HG03095 (cell line): ENCODE measurements around the gene STT3B.

Experiments
- ATAC-seq: cut with Tn5 transposase; IDR thresholded peaks from one replicate; pipeline ENCODE4 v1.9.1; 2021; ENCODE audit warnings: moderate library complexity; ENCODE audit not compliant: unreplicated experiment

The STT3B gene

DNA sequence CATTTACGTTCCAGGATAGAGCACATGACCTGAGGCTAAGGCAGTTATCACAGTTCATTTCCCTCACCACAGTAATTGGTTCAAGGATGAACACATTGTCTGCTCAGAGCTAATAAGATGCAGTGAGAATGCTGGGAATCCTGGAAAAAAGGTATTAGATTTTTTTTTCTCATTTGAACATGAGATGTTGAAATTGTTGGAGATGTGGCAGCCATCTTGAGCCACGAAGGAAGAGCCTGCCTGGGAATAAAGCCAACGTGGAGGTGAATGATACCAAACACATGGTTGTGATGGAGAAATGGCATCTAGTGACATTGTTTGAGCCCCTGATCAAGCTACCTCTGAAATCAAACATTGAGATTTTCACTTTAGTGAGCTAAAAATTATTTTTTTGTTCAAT is 16.0 kb upstream of the STT3B start:
- ATAC-seq: no peak

DNA sequence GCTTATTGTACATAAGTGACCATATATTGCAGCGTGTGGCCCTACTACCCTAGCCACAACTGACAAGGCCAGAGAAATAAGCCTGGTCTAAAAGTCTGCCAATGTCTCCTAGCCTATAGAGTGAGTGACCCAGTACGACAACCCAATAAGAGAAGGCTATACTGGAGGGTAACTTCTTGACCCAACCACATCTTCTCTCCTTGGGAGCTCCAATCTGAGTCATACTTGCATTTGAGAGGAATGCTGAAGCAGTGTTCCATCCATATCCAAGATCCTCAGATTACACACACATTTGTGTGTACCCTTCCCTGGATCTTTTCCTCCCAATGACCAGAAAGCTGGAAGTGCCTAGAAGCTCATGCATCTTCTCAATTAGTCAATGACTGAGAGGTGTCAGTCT is 11.3 kb upstream of the STT3B start:
- no peak for ATAC-seq

DNA sequence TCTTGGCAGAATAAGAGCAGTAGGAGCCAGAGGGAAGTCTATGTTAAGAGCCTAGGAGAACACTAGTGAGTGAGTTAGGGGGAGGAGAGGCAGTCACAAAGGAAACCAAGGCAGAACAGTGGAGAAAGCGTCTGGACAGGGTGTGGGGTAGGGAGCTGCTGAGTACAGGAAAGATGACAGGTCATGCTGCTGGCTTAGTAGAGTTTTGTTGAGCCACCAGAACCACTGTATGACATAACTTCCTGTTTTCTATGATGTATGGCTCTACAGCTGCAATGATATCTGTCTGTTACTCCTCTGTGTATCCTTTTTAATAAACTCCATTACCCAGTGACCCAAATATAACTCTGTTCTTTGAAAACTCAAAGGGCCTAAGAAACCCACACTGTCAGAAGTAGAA is 10.6 kb upstream of the STT3B start:
- ATAC-seq: no peak

DNA sequence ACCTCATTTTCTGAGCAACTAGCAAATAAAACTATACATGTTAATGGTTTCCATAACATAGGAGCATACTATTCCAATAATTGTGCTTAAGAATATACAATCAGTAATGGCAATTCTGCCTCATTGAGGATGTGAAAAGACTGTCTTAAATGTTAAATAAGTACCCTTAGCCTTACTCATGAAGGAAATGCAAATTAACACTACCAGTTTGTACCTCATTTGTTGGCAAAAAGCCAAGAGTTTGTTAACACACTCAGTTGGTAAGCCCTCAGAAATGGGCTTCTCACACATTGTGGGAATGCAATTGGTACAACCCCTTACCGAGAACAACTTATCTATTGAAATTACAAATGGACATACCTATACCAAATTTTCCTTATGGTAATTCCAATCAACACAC is 9.2 kb upstream of the STT3B start:
- no peak for ATAC-seq

DNA sequence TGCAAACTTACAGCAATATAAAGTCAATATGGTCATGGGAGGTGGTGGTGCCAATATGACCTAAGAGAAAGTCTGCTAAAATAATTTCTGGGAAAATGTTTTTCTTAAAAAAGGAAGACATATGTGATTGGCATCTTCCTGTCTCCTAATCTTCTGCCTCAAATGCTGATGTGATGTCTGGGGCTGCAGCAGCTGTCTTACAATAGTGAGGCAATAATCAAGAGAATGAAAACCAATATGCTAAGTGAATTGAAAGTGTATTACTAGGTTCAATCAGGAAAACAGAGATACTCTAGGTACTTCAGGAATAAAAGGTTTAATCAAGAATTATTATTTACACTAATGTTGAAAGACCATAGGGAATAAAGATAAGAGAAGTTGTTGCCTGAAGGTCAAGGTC is 7.2 kb upstream of the STT3B start:
- no peak for ATAC-seq

DNA sequence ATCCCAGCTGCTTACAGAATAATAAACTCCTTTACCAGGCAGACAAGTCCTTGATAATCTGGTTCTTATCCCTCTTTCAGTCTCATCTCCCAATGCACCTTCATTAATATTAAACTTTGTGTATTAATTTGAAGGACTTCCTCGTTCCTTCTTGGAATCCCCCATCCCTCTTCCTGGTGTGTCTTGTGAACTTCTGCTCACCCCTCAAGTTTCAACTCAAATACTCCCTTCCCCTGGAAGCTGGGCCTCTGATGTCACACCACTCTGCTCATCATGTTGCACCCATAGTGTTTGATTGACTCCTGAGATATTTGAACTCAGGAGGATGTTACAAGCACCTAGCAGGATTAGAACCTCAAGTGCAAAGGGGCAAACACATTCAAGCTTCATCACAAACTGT is 3.3 kb upstream of the STT3B start:
- no peak for ATAC-seq

DNA sequence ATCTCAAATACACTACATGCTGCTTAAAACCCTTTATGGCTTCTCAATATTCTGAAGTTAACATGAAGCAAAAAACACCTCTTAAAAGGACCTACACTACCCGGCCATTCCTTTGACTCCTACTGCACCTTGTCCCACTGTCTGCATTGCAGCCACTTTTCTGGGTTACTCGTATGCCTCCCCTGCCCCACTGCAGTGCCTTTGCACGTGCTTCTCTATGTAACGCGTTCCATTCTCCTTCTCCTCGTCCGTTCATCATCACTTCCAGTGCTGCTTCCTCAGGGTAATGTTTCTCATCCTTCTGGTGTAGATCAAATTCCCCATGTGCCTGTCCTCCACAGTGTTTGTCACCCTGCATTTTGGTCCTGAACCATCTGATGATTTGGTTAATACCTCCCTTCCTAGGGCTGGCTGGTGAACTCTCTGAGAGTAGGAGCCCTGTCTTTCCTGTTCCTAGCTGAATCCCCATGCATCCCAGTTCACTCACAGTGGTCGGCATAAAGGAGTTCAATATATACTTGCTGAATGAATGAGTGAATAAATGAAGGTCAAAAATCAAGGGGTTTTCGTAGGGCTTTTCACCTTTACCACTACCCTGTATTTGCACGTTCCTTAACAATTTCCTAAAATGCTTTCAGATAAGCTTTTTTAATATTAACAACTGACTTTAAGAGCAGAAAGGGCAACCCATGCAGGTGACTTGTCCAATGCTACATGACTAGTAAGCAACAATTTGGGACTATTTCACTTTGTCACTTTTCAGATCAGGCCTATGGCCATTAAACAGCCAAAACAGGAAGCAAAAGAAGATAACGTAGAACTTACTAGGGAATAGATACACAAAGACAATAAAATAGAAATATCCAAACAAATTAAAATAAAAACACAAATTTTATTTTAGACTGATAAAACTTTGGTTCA is 2.4 kb upstream of the STT3B start:
- no peak for ATAC-seq

DNA sequence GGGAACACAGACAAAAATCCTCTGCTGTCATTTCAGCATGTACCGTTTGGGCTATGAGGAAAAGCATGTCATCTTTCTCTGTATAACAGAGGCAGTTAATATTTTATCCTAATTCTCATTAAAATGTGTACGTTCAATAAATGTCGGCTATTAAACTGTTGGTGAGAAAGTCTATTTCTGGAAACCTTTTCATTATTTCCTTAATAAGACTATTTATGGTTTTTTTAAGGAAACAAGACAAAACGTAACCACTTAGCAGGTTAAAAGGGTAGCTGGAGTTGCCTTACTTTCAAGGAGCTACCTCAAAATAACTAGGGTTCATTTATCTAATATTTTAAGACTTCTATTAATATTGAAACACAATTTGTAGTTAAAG is 1.8 kb upstream of the STT3B start:
- no peak for ATAC-seq

DNA sequence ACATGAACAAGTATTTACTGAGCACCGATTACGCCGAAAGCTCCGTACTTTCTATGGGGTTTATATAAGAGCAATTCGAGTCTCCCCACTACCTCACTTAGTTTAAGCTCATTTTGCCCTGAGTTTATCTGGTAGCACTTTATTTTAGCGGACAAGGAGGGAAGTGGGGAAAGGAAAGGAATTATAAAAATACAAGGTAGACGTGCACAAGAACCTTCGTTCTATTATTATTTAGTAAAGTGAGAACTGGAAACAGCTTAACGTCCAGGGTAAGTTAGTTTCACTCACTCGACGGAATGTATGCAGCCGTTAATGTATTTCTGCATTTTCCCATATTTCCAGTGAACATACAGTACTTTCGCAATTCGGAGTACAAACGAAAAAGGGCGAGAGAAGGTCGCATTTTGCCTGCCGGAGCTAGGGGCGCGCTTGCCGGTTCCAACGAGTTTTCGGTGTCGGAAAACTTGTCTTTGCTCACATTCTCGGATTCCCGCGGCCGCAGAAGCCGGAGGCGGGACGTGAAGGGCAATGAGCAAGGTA is 1.2 kb upstream of the STT3B start:
- ATAC-seq: peak; percentile 0

DNA sequence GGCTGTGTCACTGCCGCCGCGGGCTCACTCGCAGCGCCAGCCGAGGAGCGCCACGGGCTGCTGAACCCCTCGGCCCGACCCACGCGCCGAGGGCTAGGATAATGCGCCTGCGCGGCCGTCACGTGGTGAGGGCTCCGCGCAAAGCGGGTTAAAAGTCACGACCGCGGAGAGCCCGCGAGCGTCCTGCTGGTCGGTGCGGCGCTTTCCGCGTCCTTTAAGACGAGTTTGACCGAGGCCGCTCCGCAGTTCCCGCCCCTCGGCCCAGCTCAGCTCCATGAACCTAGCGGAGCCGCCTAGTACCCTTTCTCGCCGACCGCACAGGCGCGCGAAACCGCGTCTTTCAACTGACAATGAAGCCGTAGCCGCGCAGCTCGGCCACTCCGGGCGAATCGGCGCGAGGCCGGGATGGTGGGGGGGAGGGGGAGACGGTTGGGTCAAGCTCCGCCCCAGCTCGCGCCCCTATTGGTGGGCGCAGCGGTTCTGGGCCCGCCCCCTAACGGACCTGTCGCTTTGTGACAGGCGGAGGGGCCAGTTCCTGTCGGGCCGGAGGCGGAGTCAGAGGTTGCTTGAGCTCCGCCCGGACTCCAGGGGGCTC is 636 bp upstream of the STT3B start:
- ATAC-seq: peak; percentile 84

DNA sequence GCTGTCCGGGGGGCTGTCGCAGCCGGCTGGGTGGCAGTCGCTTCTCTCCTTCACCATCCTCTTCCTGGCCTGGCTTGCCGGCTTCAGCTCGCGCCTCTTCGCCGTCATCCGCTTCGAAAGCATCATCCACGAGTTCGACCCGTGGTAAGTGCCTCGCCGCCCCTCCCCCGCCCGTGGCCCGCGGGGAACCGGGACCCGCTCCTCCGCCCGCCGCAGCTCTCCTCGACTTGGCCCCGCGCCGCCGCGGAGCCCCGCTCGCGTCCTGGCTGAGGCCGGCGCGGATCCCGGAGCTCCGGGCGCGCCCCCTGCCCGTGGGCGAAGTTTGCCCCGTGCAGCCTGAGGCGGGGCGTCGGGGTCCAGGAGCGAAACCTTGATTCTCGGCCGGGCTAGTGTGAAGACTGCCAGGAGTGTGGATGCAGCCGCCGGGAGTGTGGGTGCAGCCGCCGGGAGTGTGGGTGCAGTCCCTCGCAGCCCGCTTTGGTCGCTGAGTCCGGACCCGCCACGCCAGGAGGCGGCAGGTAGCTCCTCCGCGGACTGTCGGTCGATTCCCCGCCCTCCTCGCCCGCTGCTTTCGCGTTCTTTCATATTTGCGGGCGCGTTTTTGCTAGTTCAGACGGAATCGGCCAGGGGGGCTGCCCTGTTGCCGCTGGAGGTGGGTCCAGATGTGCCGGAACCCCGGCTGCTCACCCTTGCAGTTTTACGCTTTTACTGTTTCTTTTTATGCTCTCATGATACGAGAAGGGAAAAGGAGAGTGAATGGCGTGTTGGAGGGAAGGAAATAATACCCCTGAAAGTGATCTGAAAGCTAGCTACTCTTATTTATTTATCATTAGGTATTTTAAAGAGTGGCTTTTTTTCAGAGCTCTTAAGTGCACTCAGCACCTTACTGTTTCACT is 692 bp downstream of the STT3B start:
- ATAC-seq: peak; percentile 4

DNA sequence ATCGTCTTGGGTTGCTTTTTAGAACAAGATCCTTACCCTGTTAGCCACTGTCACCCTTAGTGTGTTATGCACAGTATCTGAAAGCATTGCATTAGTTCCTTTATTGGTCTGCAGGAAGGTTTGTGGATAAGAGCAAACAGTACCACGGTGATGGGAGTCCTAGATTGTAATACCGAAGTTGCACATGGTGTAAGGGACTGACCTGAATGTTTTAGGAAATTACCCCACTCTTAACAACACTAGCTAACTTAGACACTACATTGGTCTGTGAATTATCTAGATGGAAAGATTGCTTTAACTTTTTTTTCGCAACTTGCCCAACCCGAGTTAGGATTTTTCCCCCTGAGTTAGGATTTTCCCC is 1.3 kb downstream of the STT3B start:
- ATAC-seq: no peak

DNA sequence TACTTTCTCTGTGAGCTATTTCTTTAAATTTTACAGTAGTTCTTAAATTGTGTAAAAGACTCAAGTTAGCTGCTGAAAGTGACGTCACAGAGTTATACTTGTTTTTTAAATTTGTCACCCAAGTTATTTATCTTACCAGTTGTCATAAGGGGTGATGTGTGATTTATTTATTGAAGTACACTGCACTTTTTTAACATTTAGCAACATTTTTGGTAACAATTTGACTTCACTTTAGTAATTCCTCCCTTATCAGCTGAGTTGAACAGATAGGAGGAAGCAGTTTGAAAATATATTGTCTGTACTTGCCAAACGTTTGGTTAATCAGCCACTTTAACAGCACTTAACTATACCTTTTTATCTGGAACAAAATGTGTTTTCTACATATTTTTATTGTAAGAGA is 3.8 kb downstream of the STT3B start:
- ATAC-seq: no peak

DNA sequence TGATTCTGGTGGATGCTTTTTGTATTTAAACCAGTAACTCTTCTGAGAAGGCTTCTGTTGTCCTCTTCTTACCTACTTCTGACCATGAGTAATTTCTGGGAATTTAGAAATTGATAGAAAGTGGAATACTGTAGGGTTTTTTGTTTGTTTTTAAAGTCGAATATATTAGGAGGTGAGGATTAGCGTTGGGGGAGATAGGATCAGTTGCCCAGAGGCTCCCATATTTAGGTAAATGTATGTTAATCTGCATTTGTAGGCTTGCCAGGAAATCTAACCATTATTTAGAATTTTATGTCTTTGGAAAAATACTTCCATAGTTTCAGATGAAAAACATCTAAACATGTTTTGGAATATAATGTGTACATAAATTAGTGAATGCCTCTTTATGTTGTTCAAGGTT is 6.1 kb downstream of the STT3B start:
- no peak for ATAC-seq

DNA sequence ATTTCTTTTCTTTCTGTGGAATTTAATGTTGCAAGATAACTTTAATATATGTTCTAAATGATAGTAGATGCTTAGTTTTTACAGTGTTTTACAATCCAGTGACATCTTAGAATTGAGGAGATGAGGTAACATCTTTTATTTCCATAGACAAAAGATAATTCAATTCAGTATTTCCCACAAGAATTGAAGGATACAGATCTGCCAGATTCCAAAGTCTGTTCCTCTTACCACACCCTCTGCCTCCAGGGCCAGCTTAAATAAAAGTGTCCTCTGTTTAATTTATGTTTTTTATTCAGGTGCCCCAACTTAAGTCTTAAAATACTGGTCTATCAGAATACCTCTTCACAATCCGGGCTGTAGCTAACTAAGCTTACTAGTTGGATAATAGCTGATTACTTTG is 6.5 kb downstream of the STT3B start:
- no peak for ATAC-seq

DNA sequence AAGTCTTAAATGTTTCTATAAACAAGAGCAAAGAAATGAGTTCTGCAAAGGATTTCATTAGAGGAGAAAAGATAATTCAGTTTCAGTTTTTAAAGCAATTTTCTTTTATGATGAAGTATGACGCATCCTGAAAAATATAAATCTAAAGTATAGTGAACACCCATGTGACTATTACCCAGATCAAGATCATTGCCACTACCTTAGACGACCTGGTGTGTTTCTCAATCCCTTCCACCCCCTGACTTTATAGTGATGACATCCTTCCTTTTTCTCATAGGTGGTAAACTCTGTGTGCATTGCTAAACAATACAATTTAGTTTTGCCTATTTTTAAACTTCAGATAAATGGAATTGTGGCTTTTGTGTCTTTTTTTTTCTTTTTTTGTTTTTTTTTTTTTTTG is 8.4 kb downstream of the STT3B start:
- no peak for ATAC-seq

DNA sequence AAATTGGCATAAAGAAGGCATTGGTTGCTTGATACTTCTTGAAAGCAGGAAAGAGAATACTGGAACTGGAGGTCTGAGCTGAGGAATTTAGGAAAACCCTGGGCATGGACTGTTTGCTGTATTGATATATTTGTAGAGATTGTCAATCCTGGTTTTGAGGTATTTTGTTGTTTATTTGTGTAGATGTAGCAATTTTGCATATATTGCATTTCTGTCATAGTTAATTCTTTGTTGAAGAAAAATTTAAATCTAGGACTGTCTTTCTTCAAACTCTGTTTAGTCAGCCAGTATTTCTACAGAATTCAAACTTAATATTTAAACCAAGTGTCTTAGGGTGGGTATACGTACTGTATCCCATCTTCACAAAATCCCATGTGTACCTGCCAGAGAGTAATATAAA is 9.5 kb downstream of the STT3B start:
- ATAC-seq: no peak

DNA sequence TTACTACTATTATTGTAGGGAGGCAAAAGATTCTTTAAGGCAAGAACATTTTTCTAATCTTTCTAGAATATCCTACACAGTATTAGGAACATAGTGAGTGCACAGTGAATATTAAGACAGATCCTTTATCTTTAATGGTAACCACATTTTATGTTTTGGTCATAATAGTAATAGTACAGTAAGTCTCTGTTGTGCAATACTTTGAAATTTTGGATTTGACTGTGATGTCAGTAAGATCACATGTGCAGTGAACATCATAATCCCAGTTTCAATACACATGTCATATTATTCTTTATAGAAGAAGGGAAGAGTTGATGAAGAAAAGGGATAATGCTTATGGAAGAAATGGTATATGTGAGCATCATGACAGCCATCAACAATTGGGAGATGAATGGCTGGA is 10.7 kb downstream of the STT3B start:
- no peak for ATAC-seq

DNA sequence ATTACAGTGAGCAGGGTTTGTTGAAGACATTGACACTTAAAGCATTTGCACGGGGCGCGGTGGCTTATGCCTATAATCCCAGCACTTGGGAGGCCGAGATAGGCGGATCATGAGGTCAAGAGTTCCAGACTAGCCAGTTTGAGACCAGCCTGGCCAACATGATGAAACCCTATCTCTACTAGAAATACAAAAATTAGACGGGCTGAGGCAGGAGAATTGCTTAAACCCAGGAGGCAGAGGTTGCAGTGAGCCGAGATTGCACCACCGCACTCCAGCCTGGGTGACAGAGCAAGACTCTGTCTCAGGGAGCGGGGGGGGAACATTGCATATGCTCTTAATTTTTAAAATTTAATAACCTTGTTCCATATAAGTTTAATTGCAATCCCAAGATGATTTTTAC is 11.9 kb downstream of the STT3B start:
- ATAC-seq: no peak

DNA sequence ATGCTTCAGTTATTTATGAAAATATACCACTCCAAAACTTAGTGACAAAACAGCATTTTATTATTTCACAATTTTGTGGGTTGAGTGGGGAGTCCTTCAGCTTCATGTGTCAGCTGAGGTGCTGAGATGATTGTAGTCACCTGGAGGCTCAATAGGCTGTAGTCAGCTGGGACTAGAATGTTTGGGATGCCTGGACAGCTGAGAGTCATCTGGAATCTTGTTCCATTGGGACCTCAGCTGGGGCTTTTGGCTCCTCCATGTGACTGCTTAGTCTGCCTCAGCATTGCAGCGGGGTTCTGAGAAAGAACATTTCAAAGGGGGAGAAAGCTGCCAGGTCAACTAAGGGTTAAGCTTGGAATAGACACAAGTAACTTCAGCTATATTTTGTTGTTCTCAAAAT is 13.4 kb downstream of the STT3B start:
- no peak for ATAC-seq

DNA sequence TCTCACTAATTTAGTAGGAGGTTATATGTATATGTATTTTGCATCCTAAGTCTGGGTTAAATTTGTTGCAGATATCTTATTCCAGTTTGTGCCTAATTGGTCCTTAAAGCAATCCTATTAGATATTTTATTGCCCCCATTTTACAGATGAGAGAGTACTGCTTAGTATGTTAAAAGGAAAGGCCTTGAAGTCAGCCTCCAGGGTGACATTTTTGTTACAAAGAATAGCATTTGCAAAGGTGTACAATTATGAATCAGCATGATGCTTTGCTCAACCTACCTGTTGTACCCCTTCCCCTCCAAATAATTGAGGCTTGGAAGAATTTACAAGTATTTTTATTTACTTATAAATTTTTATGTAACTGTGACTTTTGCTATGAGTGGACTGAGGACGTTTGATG is 14.0 kb downstream of the STT3B start:
- ATAC-seq: no peak
